Testis (tissue), 2 donors: ENCODE measurements around the gene KLC3.

Experiments used
- CTCF ChIP-seq, 3 experiments: fragments of 450-650 bp in 2 of 3; fragments of 200-600 bp in 1 of 3; sonication (generic) in 1 of 3; IDR thresholded peaks; one replicate each; pipeline ENCODE4 v1.5.1; 2016 to 2019; ENCODE audit warnings: antibody characterized with exemption in 3 of 3, mild to moderate bottlenecking in 2 of 3, moderate library complexity in 1 of 3
- POLR2A ChIP-seq: fragments of 450-650 bp; IDR thresholded peaks from one replicate; pipeline ENCODE4 v1.6.1; 2017; ENCODE audit warnings: antibody characterized with exemption, mild to moderate bottlenecking, moderate library complexity

- TF ChIP-seq CTCF (IDR thresholded peaks at IDR 0.05), result no peak
- no peak for TF ChIP-seq POLR2A
Observed at GRCh38 chr19:45352914-45353796, 12.6 kb downstream of the KLC3 start.
